ENCODE measurements around the gene SALL3.

GRCh38 chr18:78969574-78970315, 9.9 kb upstream of the SALL3 start:
- TF ChIP-seq POLR2A (IDR thresholded peaks at IDR 0.05) (no peak), CTCF (IDR thresholded peaks at IDR 0.05) (no peak)
